HG02623 (cell line): ENCODE results near the gene C11orf24.

Source experiments
- ATAC-seq: cut with Tn5 transposase; IDR thresholded peaks from one replicate; pipeline ENCODE4 v1.9.1; 2021; ENCODE audit warnings: moderate library complexity; ENCODE audit not compliant: unreplicated experiment

C11orf24 gene

GRCh38 chr11:68212421-68213134 lies 59.2 kb downstream of the C11orf24 start:
- peak; percentile 31 for ATAC-seq

- no peak for ATAC-seq
These were observed 60.2 kb downstream of the C11orf24 start for GRCh38 chr11:68211546-68211945.
